ENCODE results near the gene GPR31.

The GPR31 gene

DNA sequence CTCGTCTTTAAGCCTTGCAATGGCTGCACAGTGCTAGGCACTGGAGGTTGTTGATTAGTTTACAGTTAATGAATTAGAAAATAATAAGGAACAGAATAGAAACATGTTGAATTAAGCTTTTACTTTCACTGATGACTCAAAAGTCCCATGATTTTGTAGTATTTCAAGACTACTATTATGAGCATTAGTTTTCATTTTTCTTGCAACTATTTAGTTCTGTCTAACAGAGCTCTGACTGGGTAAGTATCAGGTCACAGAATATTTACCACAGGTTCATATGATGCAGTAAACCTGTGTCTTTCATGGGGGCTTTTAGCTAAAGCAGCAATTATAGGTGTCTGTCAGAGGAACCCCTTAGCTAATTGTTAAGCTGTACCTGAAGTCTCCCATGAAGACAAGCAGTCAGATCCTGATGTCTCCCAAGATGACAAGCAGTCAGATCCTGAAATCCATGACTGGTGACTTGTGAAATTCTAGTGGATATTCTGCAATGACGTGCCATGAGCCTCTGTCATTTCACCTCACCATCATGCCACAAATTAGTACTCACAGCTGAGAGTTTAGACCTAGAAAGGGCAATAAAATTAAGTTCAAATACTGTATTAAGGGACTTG is 8.2 kb upstream of the GPR31 start:
- no peak for DNase-seq (ENCODE audit: low spot score)

DNA sequence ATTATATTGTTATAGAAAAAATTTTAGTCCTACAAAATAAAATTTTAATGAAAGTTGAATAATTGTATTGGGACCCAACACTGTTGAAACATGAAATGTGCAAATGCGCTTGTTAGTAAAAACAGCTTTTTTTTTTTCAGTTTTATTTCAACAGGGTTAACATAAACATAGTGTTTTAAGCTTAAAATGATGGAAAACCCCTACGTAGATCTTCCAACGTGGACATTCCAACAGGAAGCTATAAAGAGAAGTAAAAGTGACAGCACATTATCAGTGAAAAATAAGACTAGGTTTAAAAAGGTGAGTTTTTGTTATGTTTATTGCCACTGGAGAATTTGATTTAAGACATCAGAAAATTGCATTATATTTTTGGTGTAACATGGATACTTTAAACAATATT is 6.5 kb upstream of the GPR31 start:
- DNase-seq (ENCODE audit: low spot score): no peak

DNA sequence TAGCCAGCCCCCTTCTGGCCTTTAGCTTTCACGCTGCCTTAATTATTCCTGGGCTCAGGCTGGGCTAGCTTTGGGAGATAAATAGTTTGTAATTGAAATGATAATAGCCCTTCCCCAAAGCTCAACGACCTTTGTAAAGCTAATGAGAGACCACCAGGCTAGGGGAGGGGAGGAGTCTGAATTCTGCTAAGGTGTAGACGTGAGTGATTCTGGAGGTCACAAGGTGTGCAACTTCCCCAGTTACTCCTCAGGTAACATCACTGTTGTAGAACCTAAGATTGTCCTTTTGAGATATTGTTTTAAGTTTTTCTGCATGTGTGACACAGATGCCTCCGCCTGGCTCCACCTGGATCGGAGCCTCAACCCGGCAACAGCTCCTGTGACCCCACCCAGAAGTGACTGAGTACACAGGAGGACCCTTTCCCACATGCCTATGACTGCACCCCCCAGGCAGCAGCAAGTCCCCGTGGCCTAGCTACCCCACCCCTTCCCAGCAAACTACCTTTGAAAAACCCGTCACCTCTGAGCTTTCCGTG is 5.8 kb upstream of the GPR31 start:
- DNase-seq (ENCODE audit: low spot score): no peak

DNA sequence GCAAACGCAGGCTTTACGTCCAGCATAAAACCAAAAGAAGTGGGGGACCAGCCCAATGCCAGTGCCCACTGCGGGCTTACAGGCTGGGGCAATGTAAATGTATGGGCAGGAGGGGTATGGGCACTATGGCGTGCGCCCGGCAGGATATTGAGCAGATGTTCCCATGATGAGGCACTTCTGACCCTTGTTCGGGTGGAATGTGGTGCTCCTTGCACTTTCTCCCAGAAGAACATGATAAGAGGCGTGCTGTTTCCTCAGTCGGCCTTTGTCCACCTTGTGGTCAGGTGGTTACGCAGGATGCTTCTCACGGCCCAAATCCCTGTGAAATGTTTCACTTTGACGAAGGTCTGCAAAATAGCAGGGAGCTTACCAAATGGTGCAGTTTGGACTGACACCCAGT is 4.8 kb upstream of the GPR31 start:
- no peak for DNase-seq (ENCODE audit: low spot score)

DNA sequence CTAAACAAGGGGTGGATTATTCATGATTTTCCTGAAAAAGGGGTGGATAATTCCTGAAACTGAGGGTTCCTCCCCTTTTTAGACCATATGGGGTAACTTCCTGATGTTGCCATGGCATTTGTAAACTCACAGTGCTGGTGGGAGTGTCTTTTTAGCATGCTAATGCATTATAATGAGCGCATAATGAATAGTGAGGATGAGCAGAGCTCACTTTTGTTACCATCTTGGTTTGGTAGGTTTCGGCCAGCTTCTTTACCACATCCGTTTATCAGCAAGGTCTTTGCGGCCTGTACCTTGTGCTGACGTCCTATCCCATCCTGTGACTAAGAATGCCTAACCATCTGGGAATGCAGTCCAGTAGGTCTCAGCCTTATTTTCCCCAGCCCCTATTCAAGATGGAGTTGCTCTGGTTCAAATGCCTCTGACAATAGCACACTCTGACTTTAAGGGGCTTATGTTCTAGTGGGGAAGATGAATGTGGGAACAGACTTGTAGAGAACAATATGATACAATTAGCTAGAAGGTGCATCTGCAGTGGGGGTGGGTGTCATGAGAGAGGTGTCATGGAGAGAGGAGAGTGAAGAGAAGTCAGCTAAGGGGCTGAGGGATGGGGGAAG is 4.2 kb upstream of the GPR31 start:
- DNase-seq (ENCODE audit: low spot score): no peak

DNA sequence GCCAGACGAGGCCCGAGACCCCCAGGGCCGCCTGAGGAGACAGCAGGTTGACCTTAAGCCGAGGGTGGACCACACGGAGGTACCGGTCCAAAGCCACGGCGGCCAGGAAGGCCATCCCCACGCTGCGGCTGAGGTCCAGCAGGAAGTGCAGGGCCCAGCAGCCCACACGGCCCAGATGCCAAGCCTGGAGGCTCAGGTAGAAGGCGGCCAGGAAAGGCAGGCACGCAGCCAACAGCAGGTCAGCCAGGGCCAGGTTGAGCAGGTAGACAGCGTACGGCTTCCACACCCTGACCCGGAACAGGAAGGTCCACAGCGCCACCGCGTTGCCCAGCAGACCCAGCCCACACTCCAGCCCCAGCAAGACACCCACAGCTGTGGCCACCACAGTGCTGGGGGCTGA is 366 bp downstream of the GPR31 start:
- no peak for DNase-seq (ENCODE audit: low spot score)

DNA sequence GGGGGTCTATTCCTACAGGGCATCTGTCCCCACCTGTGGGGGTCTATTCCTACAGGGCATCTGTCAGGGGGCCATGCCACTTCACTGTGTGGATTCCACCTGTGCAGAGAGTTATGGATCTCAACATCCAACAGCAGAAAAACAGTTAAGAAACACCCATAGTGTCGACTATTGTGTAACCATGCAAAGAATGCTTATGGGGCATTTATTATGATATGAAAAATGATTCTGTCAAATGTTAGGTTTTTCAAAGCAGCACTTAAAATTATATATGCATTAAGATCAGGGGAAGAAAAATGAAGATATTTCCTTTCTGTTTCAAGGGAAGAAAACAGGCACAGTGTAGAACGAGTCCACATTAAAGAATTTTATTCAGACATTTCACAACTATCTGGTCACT is 2.9 kb downstream of the GPR31 start:
- DNase-seq (ENCODE audit: low spot score): no peak

DNA sequence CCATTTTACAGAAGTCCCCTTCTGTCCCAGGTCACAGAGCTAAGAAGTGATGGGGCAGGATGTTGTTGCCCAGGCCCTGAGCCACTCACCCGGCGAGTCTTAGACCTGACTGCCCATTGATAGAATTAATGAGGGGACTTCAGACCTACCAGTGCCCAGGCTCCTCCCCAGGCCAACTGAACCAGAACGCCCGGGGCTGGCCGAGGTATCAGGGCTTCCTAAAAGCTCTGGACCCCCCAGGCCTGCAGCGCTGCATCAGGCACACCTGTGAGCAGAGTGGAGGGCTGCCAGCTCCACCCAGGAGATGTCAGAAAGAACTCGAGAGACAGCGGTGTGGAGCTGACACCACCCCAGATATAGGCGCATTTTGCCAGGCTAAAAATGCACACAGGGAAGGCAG is 3.5 kb downstream of the GPR31 start:
- no peak for DNase-seq (ENCODE audit: low spot score)

DNA sequence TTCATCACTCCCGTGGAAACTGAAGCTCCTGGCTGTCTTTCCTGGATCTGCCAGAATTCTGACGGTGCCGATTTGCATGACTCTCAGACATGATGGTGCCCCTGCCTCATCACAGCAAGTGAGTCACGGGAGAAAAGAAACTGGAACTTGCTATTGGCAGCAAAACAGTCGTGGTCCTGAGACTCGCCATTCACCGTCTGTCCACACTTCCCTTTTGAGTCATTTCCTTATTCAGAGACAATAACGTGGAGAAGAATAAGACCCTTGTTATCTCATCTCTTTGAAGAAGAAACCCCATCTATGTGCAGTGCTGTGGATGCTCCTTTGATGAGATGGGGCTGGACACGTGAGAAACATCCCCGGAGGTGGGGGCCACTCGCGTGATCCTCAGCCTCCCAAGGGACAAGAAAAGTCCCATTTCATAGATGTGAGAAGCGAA is 4.2 kb downstream of the GPR31 start:
- DNase-seq (ENCODE audit: low spot score): peak; percentile 75

DNA sequence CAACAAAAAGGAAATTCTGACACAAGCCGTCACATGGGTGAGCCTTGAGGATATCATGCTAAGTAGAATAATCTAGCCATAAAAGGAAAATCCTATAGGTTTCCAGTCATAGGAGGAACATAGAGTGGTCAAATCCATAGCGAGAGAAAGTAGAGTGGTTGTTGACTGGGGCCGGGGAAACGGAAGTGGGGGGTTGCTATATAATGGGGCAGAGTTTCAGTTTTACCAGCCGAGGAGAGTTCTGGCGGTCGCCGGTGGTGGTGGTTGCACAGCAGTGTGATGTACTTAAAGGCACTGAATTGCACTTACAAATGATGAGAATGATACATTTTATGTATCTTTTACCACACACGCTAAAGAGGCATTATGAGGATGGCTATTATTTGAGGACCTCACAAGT is 4.9 kb downstream of the GPR31 start:
- DNase-seq (ENCODE audit: low spot score): no peak

DNA sequence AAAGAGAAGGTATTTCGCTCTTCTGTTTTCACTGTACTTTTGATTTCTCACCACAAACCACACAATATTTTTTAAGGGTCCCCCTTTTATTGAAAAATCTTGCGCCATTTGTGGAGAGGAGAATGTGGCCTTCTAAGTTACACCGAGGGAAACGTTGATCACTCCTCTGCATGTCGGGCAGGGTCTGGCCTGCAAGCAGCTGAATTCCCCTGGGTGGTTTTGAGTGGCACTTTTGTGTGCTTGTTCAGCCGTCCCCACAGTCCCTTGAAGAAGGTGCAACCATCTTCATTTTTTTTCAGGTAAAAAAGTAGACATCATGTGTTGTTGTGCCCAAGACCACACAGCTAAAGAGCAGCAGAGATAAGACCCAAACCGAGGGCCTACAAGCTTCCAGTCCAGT is 6.1 kb downstream of the GPR31 start:
- DNase-seq (ENCODE audit: low spot score): no peak

DNA sequence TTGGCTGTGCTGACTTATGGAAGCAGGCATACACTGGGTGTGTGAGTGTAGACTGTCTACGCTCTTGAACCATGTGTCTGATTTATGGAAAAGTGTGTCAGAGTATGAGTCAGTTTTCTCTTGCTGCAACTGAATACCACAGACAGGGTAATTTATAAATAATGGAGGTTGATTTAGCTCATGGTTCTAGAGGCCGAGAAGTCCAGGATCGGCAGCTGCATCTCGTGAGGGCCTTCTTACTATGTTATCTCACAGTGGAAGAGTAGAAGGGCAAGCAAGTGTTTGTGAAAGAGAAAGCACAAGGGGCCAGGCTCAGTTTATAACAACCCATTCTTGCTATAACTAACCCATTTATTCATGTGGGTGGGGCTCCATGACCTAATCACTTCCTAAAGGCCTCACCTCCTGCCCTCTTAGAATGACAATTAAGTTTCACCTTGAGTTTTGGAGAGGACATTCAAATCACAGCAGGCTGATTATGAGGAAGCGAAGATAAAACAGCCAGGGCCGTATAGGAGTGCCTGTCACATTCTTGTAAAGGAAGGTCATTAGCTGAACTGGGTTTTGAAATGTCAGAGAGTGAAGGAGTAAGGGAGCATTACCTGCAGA is 6.7 kb downstream of the GPR31 start:
- no peak for DNase-seq (ENCODE audit: low spot score)

DNA sequence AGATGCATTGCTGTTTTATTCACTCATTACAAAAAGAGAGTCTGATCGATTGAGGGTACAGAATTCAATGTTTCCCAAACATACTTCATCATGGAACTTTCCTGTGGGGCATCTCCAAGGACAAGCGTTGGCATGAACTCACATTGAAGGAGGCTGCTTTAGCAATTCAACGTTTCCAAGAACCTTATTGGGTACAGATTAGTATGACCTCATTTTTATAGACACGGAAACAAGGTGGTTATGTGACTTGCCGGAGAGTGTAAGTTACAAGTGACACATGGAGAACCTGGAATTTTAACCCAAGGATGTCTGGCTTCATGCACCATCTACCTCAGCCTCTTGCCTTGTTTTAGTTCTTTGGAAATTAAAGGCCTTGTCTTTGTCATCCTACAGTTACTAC is 8.8 kb downstream of the GPR31 start:
- no peak for DNase-seq (ENCODE audit: low spot score)

DNA sequence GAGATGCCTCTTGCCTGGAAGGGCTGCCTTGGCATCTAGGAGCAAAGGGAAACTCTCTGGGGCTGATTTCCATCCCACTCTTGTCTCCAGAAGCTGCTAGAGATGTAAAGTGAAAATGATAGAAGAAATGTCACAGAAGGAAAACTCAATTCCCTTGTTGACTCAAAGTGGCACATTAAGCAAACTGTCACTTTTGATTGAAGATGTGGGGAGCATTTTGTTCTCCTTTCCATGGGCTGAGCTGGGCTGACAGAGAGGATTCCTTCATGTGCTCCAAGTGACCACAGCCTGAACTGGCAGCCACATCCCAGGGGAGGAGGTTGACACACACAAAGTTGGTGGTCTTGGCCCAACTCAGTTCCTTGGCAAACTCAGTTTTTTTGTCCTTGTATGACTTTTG is 9.8 kb downstream of the GPR31 start:
- no peak for DNase-seq (ENCODE audit: low spot score)

DNA sequence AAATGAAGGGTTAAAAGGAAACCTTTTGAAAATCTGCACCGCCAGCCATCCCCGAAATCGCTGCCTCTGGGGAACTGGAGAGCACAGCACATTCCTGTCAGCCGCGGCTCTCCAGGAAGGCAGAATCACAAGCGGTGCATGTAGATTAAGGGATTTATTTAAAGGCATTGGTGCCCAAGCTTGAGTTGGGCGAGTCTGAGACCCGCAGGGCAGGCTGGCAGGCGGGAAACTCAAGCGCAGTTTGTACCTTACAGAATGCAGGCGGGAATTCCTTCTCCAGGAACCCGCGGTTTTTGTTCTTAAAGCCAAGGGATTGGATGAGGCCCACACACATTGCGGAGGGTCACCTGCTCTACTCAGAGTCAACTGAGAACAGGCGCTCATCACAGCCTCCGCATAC is 10.8 kb downstream of the GPR31 start:
- DNase-seq (ENCODE audit: low spot score): no peak

DNA sequence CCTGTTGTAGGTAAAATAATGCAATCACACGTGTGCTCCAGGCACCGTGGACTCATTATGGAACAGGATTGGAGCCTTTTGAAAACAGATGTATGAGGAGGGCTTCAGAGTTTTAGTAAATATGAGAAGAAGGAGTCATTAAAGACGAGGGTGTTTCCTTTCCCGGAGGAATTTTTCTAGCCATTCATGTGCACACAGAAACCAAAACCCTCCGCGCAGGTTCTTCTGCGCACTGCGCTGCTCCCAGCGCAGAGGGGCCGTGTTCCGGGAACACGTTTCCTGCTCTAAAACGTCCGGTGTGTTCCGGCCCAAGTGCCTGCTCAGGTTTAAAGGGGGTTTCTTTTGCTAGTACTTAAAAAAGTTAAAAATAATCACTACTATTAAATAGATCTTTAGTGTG is 11.6 kb downstream of the GPR31 start:
- DNase-seq (ENCODE audit: low spot score): no peak

DNA sequence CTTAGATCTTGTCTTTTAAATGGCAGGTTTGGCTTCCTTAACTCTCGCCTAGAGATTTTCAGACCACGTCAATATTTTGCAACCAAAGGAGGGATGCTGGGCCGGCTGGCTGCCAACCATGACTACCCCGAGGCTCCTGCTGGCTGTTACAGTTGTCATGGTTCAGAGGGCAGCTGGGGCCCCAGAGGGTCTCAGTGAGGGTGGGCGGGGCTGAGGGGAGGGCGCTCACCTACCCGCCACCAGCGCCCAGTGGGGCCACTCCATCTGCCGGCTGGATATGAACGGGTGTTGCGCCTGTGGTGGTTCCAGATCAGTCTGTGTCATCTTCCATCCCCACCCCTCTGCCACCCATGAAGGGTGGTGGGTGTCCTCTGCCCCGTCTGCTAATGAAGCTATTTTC is 12.3 kb downstream of the GPR31 start:
- DNase-seq (ENCODE audit: low spot score): no peak

DNA sequence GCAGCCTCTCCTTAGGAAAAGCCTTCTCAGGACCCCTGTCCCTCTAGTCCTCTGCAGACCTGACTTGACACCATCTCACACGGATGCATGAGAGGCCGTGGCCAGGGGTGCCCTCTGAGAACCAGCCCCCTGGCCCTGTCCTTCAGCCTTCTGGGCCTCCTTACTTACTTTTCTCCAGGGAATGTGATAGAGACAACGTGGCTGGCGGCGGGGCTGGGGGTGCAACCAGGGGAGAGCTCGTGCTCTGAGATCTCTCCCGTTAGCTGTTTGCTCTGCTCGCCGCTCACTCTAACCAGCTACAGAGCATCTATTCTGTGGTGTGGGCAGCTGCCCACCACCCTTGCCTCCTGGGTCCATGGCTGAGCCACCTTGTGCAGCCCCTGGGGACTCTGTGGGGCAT is 14.7 kb downstream of the GPR31 start:
- DNase-seq (ENCODE audit: low spot score): no peak

DNA sequence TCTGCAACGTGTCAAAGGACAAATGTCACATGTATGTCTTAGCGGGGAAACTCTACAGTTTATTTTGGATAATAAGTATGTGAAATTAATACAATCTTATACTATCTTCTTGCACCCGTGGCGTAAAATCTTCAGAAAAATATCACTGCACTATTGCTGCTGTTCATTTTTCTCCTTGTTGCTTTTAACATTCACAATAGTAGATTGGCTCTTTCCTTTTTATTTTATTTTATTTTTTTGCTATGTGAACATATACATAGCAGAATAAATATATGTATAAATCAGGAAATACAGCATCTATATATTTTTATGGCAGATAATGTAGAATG is 15.4 kb downstream of the GPR31 start:
- DNase-seq (ENCODE audit: low spot score): no peak

DNA sequence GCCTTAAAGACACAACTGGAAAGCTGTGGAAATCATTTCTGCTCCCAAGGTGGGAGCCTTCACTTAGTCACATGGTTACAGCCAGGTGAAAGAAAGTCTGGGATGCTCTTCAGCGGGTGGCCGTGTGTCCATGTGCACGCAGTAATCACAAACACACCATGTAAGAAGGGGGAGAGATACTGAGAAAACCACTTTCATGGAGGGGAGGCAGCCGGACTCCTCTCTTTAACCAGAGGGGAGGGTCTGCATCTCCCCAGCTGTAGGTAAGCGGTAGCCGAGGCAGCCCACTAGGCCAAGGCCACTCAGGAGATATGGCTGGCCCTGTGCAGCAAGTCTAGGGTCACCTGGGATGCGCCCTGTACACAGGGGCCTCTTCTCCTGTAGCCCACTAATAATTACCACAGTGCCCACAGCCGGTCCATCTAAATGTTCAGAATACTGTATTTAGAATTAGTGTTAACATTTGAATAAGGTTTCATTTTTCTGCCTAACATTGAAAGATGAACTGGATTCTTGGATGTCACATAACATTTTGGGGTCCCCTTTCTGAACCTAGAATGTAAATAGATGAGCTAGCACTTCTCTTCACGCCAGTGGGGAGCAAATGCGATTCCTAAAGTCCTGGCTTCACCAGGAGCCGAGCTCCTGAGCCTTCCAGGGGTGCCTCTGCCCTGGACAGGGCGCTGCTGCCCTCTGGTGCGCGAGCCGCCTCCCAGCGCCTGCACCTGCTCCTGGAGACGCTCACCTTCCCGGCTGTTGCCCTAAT is 15.9 kb downstream of the GPR31 start:
- peak; percentile 62 for DNase-seq (ENCODE audit: low spot score)

DNA sequence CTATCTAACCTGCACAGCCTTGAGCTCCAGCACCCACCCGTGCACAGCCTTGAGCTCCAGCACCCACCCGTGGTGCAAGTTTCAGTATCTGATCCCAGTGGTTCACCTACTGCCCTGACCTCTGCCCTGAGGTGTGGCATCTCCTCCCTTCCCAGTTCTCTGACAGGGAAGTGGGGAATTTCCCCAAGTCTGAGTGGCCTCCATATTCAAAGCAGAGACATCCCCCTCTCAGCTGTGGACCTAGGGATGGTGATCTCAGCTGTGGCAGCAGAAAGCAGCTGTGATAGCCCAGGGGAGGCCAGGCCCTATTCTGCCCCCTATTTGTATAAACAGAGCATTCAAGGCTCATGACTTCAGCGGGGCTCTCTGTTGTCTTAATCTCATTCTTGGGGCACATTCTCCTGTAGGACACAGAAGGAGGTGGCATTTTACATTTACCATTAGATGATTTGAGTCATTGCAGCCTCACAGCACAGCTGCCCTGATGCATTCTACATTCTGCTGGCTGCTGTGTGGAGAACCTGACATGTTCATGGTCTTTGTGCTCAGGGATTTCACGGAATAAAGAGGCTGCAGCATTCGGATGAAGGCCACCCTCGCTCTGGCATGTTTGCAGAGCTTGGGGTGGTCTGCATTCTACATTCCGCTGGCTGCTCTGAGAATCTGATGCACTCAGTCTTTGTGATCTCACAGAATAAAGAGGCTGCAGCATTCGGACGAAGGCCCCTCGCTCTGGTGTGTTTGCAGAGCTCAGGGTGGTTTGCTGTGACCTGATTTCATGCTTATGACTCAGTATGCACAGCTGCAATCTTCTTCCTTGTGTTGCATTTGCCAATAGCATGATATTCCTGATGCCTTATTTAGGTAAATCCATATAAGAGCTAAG is 16.9 kb downstream of the GPR31 start:
- peak; percentile 29 for DNase-seq (ENCODE audit: low spot score)

DNA sequence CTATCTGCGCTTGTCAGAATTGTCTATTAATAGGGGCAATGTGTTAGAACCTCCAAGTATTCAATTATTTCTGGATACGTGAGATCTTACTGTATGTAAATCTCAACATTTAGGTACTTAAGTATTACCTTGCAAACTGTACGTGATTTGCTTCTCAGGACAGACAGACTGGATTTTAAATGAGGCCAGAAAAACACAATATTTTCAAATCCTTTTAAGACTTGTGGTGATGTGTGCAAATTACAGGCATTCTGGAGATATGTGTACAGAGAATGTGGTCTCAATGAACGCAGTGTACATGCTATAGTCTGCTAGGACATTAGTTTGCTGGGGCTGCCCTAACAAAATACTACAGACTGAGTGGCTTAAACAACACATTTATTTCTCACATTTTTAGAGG is 18.0 kb downstream of the GPR31 start:
- no peak for DNase-seq (ENCODE audit: low spot score)
